GM19023 (cell line): ENCODE results near the gene TCF7.
A peak's percentile ranks its signal among the peaks of the same experiment; 100 is the strongest.

Experiments
- ATAC-seq: cut with Tn5 transposase; IDR thresholded peaks from one replicate; pipeline ENCODE4 v1.9.1; 2021; ENCODE audit warnings: mild to moderate bottlenecking, moderate library complexity; ENCODE audit not compliant: unreplicated experiment

TCF7 gene

GRCh38 chr5:134175921-134176510 lies 61.5 kb downstream of the TCF7 start:
- ATAC-seq: peak; percentile 19

DNA sequence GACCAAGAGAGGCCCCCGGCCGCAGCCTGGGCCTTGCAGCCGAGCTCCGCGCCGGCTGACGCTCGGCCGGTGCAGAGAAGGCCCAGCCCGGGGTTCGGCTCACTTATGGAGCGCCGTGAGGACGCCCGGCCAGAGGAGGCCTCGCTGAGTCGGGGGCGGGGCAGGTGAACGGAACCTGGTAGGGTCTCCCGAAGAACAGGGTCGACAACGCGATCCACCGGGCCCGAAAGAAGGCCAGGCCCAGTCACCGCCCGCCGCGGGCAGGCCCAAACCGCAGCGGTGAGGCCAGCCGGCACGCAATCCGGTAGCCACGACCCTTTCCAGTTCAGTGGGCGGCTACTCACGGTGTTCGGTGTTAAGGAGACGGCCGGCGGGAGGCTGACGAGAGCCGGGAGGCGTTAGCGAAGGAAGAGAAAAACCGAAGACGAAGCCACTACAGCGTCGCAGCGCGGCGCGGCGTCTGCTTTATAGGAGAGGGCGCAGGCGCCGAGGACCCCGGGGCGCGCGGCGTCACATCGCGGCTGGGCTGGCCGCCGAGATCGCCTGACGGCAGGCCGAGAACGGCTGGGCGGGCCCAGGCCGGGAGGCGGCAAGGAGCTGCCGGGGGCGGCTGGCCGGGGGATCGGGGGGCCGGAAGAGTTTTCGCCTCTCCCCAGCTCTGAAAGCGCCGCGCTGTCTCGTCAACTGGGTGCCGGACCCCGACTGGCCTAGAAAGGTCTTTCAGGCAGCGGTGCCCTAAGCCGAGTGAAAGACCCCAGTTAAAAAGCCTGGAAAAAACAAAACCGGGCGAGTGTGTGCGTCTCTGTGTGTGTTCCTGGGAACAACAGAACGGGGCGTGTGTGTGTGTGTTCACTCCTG lies 62.3 kb downstream of the TCF7 start, which contains the start of gene SKP1:
TSS of gene SKP1 (minus strand) at position 440 of the 858 bp plus-strand sequence. CDS start 2,928 bp downstream, outside the sequence.
- peak; percentile 77 for ATAC-seq

DNA sequence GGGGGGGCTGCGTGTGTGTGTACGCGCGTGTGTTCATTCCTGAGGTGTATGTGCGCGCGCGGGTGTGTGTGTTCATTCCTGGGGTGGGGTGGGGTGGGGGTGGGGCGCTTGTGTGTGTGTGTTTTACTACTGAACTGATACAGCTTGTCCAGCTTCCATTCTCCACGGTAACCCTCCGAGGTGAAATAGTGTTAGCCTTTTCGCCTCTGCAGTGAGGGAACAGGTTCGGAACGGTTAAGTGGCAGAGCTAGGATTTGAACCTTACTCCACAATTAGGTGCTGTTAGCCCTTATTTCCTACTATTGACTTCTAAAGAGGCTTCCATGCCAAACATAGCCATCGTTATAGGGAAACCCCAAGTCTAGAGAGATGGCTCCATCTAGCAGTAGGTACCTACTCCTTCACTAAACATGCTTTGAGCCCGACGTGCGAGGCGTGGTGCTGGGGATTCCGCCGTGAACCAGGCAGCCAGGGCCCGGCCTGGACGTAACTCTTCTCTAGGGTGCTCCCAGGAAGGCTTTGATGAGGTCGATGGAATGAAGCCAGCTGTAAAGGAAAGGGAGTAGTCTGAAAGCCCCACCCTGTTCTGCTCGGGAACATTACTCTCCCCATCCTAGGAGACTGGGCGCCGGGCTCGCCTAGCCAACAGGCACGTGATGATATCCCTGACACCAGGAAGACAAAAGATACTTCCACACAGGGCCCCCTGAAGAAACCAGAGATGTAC lies 63.1 kb downstream of the TCF7 start:
- ATAC-seq: no peak

DNA sequence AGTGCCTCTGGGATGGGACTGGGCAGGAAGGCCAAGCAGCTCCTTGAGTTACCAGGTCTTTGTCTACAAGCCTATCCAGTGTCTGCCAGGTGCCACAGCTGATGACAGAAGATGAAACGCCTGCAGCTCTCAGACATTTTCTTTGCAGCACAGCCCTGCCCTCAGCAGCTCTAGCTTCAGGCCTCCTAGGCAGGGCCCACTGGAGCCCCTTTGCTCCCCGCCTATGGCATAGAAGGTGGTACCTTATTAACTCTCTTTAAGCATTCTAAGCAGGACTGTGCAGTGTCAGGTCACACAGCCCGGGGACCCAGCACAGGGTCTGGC lies 63.6 kb downstream of the TCF7 start:
- ATAC-seq: no peak

DNA sequence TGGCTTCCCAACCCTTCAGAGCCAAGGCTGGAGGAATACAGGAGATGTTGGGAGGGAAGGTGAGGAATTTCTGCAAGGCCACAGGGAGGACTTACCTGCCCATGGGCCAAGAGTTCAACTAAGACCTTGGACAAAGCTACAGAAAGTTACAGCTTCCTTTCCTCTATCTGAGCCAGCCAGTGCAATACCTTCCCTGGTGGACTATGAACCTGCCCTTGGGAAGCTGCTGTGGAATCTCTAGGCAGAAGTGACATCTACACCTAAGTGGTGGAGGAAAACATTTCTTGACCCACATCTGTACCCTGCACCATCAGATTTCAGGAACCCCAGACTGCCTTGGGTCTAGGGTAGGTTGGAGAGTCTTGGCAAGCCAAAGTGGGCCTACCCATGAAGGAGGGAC lies 69.0 kb downstream of the TCF7 start:
- no peak for ATAC-seq

- peak; percentile 89 for ATAC-seq
Measured at GRCh38 chr5:134184155-134185135, 70.0 kb downstream of the TCF7 start.

DNA sequence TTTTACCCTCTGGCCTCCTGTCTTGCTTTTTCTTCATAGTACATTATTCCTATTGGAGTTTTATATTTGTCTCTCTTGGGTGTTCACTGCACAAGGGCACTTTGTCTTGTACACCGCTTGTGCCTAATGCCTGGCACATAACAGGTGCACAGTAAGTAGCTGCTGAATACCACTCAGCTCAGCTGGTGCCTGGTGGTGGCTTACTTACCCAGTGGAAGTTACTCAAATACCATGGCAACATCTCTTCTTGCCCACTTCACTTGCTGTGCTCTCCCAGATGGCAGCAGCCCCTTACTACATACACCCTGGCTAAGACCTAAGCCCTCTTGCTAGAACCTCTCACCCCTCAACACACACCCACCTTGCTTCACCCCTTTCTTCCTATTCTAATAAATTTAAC lies 73.6 kb downstream of the TCF7 start:
- no peak for ATAC-seq

- no peak for ATAC-seq
Measured at GRCh38 chr5:134189031-134189430, 74.5 kb downstream of the TCF7 start.

DNA sequence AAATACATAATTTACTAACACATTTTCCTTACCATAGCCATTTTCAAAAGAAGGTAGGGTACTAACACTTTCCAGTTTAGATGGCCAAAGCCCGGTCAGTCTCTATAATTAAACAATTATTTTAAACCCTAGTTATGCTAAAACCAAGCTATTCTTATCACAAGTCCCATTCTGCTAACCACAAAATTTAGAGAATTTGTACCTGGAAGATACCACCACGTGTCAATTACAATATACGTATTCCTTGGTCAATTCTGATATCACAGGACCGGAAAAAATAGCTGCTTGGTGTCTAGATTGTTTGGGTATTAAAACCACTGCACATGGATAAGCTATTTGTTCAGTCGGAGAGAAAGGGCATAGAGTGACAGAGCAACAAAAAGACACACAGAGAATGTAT lies 81.2 kb downstream of the TCF7 start:
- ATAC-seq: no peak
